ENCODE results near the gene SPEF2. TPM values are rescaled to one million over a fixed set of nuclear protein-coding genes. Genes with fewer than 3 reads are reported as not detected.

The SPEF2 gene
- total RNA-seq, 2 experiments from 2014 or later, result 3.2 TPM

DNA sequence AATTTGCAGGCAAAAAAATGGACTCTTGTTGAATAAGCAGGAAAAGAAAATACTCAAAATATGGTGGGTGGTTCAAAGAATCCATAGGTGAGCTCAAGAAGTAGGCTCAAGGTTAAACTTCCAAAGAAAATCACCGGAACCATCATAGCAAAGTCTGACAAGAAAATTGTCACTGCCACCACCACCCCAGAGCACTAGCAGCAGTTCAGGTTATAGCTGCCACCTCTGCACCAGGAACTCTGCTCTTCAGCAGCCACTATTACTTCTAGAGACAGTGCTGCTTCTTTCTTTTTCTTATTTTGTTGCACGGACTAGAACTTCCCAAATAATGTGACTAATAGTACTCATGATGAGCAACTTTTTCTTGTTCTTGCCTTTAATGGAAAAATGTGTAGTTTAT lies 70.3 kb downstream of the SPEF2 start:
- H3K4me3 ChIP-seq (ENCODE audit: low read length), result no peak overlapping the region
- no peak for DNase-seq
- no peak for ATAC-seq (ENCODE audit: poor library complexity)
- Mint-ChIP-seq H3K27me3 (no peaks in the 10 kb centered on the region), H3K27ac (no peak overlapping the region), H3K36me3 (ENCODE audit: low read depth) (peaks cover 10% of the 10 kb centered on the region), H3K4me3 (no peak overlapping the region), H3K4me1 (ENCODE audit: low read depth) (peaks cover 5% of the 10 kb centered on the region), H3K9me3 (no peaks in the 10 kb centered on the region)
- no peaks in the 10 kb centered on the region for H3K9me3 ChIP-seq (ENCODE audit: control insufficient read depth in 1 of 2, insufficient read depth in 1 of 2, low read length in 2 of 2)
- H3K27me3 ChIP-seq (ENCODE audit: control insufficient read depth in 1 of 2, insufficient read depth in 2 of 2, low read length in 2 of 2), result no peaks in the 10 kb centered on the region
- intact Hi-C loops (cut with DNase I, micrococcal nuclease), result no loop called here
- no peaks in the 10 kb centered on the region for H3K4me1 ChIP-seq (ENCODE audit: insufficient read depth, low read length)
- H3K27ac ChIP-seq (ENCODE audit: low read depth in 1 of 2, low read length in 2 of 2), result no peak overlapping the region
- CTCF ChIA-PET, result interaction anchor here (1.2 kb wide), 1 partner anchor 239 kb away, joined by 3 read pairs; no protein-coding TSS in a partner anchor
- TF ChIP-seq, protein P1, sequence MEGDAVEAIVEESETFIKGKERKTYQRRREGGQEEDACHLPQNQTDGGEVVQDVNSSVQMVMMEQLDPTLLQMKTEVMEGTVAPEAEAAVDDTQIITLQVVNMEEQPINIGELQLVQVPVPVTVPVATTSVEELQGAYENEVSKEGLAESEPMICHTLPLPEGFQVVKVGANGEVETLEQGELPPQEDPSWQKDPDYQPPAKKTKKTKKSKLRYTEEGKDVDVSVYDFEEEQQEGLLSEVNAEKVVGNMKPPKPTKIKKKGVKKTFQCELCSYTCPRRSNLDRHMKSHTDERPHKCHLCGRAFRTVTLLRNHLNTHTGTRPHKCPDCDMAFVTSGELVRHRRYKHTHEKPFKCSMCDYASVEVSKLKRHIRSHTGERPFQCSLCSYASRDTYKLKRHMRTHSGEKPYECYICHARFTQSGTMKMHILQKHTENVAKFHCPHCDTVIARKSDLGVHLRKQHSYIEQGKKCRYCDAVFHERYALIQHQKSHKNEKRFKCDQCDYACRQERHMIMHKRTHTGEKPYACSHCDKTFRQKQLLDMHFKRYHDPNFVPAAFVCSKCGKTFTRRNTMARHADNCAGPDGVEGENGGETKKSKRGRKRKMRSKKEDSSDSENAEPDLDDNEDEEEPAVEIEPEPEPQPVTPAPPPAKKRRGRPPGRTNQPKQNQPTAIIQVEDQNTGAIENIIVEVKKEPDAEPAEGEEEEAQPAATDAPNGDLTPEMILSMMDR (IDR thresholded peaks at IDR 0.05), result no peak
- no peaks in the 10 kb centered on the region for H3K36me3 ChIP-seq (ENCODE audit: insufficient read depth, low read length)
- POLR2A ChIA-PET, result interaction anchor here (0.7 kb wide), 1 partner anchor 192 kb away, joined by 3 read pairs; no protein-coding TSS in a partner anchor

DNA sequence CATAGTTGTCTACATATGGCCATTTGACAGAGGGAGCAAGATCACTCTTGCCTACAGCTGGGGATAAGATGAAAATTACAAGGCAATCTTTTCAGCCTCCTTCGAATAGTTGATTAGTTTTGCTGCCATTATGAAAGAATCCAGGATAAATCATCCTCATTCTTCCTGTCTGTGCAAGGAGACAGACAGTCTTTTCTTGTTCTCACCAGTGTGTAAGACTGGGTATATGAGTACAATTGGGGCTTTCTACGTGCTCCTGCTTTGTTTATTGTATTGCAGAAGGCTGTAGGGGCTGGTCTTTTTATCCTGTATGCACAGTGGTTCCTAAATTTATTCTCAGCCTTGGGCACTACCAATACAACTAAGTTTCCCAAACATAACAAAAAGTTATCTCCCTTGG lies 76.8 kb downstream of the SPEF2 start:
- POLR2A ChIA-PET, result no interaction called here
- Histone ChIP-seq H3K27ac (ENCODE audit: low read depth in 1 of 2, low read length in 2 of 2) (no peak overlapping the region), H3K4me1 (ENCODE audit: insufficient read depth, low read length) (no peaks in the 10 kb centered on the region), H3K36me3 (ENCODE audit: insufficient read depth, low read length) (no peaks in the 10 kb centered on the region), H3K27me3 (ENCODE audit: control insufficient read depth in 1 of 2, insufficient read depth in 2 of 2, low read length in 2 of 2) (no peaks in the 10 kb centered on the region), H3K9me3 (ENCODE audit: control insufficient read depth in 1 of 2, insufficient read depth in 1 of 2, low read length in 2 of 2) (no peaks in the 10 kb centered on the region), H3K4me3 (ENCODE audit: low read length) (no peak overlapping the region)
- peaks cover 27% of the 10 kb centered on the region for H3K36me3 Mint-ChIP-seq (ENCODE audit: low read depth)
- H3K9me3 Mint-ChIP-seq, result no peaks in the 10 kb centered on the region
- no peak for ATAC-seq (ENCODE audit: poor library complexity)
- H3K4me3 Mint-ChIP-seq, result no peak overlapping the region
- DNase-seq, result no peak
- CTCF ChIA-PET, result no interaction called here
- no peaks in the 10 kb centered on the region for H3K4me1 Mint-ChIP-seq (ENCODE audit: low read depth)
- intact Hi-C loops (cut with DNase I, micrococcal nuclease), result no loop called here
- H3K27ac Mint-ChIP-seq, result no peak overlapping the region
- H3K27me3 Mint-ChIP-seq, result no peaks in the 10 kb centered on the region
- TF ChIP-seq, protein P1 (IDR thresholded peaks at IDR 0.05), result no peak

DNA sequence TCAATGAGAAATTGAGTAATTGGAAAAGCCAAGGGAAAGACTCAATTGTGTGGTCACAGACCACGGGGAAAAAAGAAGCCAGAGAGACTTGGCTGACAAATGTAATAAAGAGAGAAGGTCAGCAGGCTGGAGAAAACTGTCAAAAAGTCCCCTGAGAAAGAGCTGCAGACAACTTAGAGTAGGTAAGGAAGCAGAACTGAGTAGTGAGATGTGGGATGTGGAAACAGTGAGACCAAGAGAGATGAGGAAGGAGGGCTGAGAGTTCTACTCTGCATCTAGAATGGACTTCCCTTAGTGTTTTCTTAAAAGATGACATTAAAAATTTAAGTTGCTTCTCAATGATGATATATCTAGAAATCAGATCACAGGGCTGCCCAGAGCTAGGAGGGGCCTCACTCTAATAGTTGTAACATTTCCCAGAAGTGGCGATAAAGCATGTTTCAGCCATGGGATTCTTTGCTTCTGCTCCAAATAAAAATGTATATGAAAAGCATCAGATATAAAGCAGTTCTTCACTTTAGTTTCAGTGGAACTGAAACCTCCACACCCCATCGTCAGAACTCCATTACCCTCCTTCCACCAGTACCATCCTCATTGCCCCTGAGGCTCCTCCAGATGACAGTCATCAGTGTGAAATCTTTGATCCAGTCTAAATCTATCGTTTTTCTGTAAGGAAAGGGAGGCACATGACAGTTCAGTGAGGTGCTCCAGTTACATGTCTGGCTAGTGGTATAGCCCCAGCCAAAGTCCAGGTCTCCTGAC lies 80.6 kb downstream of the SPEF2 start:
- Histone ChIP-seq H3K27ac (ENCODE audit: low read depth in 1 of 2, low read length in 2 of 2) (no peak overlapping the region), H3K27me3 (ENCODE audit: control insufficient read depth in 1 of 2, insufficient read depth in 2 of 2, low read length in 2 of 2) (no peaks in the 10 kb centered on the region), H3K4me3 (ENCODE audit: low read length) (no peak overlapping the region), H3K4me1 (ENCODE audit: insufficient read depth, low read length) (no peaks in the 10 kb centered on the region), H3K9me3 (ENCODE audit: control insufficient read depth in 1 of 2, insufficient read depth in 1 of 2, low read length in 2 of 2) (no peaks in the 10 kb centered on the region), H3K36me3 (ENCODE audit: insufficient read depth, low read length) (no peaks in the 10 kb centered on the region)
- TF ChIP-seq, protein P1 (IDR thresholded peaks at IDR 0.05), result no peak
- intact Hi-C loops (cut with DNase I, micrococcal nuclease), result no loop called here
- DNase-seq (peak in 1 of 14 experiments; percentile 5), ATAC-seq (ENCODE audit: poor library complexity) (no peak)
- POLR2A ChIA-PET, result no interaction called here
- CTCF ChIA-PET, result interaction anchor here (1.9 kb wide), 1 partner anchor 47 kb away, joined by 5 read pairs; no protein-coding TSS in a partner anchor
- H3K4me1 Mint-ChIP-seq (ENCODE audit: low read depth), result no peaks in the 10 kb centered on the region
- peaks cover 16% of the 10 kb centered on the region for H3K36me3 Mint-ChIP-seq (ENCODE audit: low read depth)
- no peak overlapping the region for H3K4me3 Mint-ChIP-seq
- H3K27me3 Mint-ChIP-seq, result no peaks in the 10 kb centered on the region
- H3K9me3 Mint-ChIP-seq, result no peaks in the 10 kb centered on the region
- H3K27ac Mint-ChIP-seq, result no peak overlapping the region
